UCSD-AML1 (cell line): ENCODE results near the gene NRIP1.
"Not testable (repeated sequence)": the region's sequence is repeated elsewhere in the genome, so short reads cannot be mapped to it uniquely, and the experiment has no call there.

Source experiments
- DNase-seq: peaks from one replicate; lab custom pipeline; 2025; ENCODE audit not compliant: unreplicated experiment; lab: John Stamatoyannopoulos, UW

Gene NRIP1

GRCh38 chr21:15039607-15040299, 25.0 kb downstream of the NRIP1 start:
- DNase-seq: no peak

GRCh38 chr21:15037900-15038293, 26.9 kb downstream of the NRIP1 start:
- DNase-seq: no peak

- no peak for DNase-seq
Observed at GRCh38 chr21:15037095-15037899, 27.5 kb downstream of the NRIP1 start.

- DNase-seq: no peak
Observed at GRCh38 chr21:15036189-15036588, 28.6 kb downstream of the NRIP1 start.

- no peak for DNase-seq
Observed at GRCh38 chr21:15034126-15034853, 30.5 kb downstream of the NRIP1 start.

- no peak for DNase-seq
Observed at GRCh38 chr21:15031790-15032357, 32.9 kb downstream of the NRIP1 start.

- not testable (repeated sequence) for DNase-seq
Observed at GRCh38 chr21:15031362-15031761, 33.4 kb downstream of the NRIP1 start.

- not testable (repeated sequence) for DNase-seq
Observed at GRCh38 chr21:15030861-15031260, 33.9 kb downstream of the NRIP1 start.

GRCh38 chr21:15029077-15029476, 35.7 kb downstream of the NRIP1 start:
- peak; percentile 9 for DNase-seq

- no peak for DNase-seq
Observed at GRCh38 chr21:15028186-15028585, 36.6 kb downstream of the NRIP1 start.

- DNase-seq: no peak
Observed at GRCh38 chr21:15027056-15027455, 37.7 kb downstream of the NRIP1 start.

- DNase-seq: no peak
Observed at GRCh38 chr21:15026370-15026769, 38.4 kb downstream of the NRIP1 start.

- DNase-seq: no peak
Observed at GRCh38 chr21:15023776-15024175, 41.0 kb downstream of the NRIP1 start.

GRCh38 chr21:15022608-15023261, 42.1 kb downstream of the NRIP1 start:
- no peak for DNase-seq

- no peak for DNase-seq
Observed at GRCh38 chr21:15020797-15021196, 44.0 kb downstream of the NRIP1 start.

GRCh38 chr21:15018382-15018781, 46.4 kb downstream of the NRIP1 start:
- DNase-seq: no peak

- no peak for DNase-seq
Observed at GRCh38 chr21:15015622-15016471, 49.0 kb downstream of the NRIP1 start.

GRCh38 chr21:15014221-15014620, 50.6 kb downstream of the NRIP1 start:
- no peak for DNase-seq

- DNase-seq: no peak
Observed at GRCh38 chr21:15011967-15012366, 52.8 kb downstream of the NRIP1 start.

GRCh38 chr21:15010645-15011044, 54.2 kb downstream of the NRIP1 start:
- DNase-seq: no peak
